ENCODE measurements around the gene FOXP1. TPM values are rescaled to one million over a fixed set of nuclear protein-coding genes. Genes with fewer than 3 reads are reported as not detected.

The FOXP1 gene
- total and polyA plus RNA-seq, 9 of the 15 experiments (the other 6 are each of a cell fraction or from before 2014, with no cell fraction given), result 7.7 to 34.5 (median 13.7) TPM

DNA sequence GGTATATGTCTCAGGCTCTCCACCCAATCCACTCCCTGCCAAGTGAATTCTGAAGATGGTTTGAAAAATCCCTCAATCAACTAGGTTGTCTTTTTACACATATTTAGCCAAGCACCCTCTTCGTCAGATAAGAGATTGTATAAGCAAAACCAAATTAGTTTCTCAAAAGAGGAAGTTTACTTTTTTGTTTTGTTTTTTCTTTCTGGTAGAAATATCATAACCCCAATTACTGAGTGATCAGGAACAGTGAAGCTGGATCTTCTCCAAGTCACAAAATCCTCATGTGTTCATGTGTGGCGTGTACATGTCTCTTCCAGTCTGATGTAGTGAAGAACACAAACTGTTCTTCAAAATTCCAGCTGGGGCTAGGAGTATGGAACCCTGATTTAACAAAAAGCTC, 180.6 kb downstream of the FOXP1 start:
- Histone ChIP-seq H3K4me1 (replicated peaks in 1 of 2; ENCODE audit: control insufficient read depth in 2 of 2, insufficient read depth in 2 of 2, low read length in 2 of 2) (peaks cover 9 to 53% of the 10 kb centered on the region in 2 experiments; a peak in 4 of 5 replicates), H3K9ac (ENCODE audit: insufficient read depth in 1 of 2, low read depth in 2 of 2, low read length in 2 of 2) (no peak overlapping the region; a peak in 1 of 4 replicates)

DNA sequence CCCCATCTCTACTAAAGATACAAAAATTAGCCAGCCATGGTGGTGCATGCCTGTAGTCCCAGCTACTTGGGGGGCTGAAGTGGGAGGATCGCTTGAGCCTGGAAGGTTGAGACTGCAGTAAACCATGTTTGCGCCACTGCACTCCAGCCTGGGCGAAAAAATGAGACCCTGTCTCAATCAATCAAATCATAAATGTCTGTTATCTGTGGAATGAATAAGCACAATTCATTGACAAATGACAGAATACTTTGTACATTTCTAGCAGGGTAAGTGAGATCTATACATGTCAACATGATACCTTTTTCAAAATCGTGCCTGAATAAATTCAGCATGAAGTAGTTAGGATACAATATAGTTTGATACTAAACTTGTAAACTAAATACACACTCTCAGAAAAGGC, 181.2 kb downstream of the FOXP1 start:
- Histone ChIP-seq H4K20me1 (replicated peaks; ENCODE audit: control insufficient read depth, insufficient read depth, low read length) (no peaks in the 10 kb centered on the region), H3K9me3 (replicated peaks; ENCODE audit: control insufficient read depth, insufficient read depth, low read depth, low read length) (no peaks in the 10 kb centered on the region), H3K4me3 (no peak overlapping the region), H3K9ac (ENCODE audit: insufficient read depth in 1 of 2, low read depth in 2 of 2, low read length in 2 of 2) (no peak overlapping the region; a peak in 1 of 4 replicates), H2AFZ (ENCODE audit: low read depth, low read length) (0 out of 2 replicates have a peak overlapping the region, but pooled peaks have one; percentile 19), H3K4me1 (replicated peaks in 1 of 2; ENCODE audit: control insufficient read depth in 2 of 2, insufficient read depth in 2 of 2, low read length in 2 of 2) (peaks cover 9 to 59% of the 10 kb centered on the region in 2 experiments), H3K27ac (ENCODE audit: extremely low read depth, low read depth, low read length) (peak overlapping the region; percentile 73), H3K79me2 (ENCODE audit: control insufficient read depth, insufficient read depth, low read length) (peaks cover 23% of the 10 kb centered on the region), H3K9me1 (ENCODE audit: control insufficient read depth, insufficient read depth, low read length) (no peaks in the 10 kb centered on the region), H3K36me3 (ENCODE audit: control insufficient read depth, insufficient read depth, low read length) (no peaks in the 10 kb centered on the region; the same call in 2 of the 3 replicates), H3K27me3 (ENCODE audit: control insufficient read depth in 2 of 2, insufficient read depth in 2 of 2, low read length in 2 of 2) (no peaks in the 10 kb centered on the region), H3K4me2 (ENCODE audit: insufficient read depth, low read length) (peak overlapping the region; percentile 12; the same call in 1 of the 2 replicates)
- intact Hi-C loops (cut with micrococcal nuclease) (loop anchor here (5.0 kb wide), 1 partner anchor 180 kb away; the partner anchor contains the start of gene FOXP1), in situ Hi-C loops (cut with MboI) (no loop called here)
- CTCF ChIA-PET (ENCODE audit: low intra/inter-chr PET ratio), result no interaction called here
- TF ChIP-seq, protein P1, sequence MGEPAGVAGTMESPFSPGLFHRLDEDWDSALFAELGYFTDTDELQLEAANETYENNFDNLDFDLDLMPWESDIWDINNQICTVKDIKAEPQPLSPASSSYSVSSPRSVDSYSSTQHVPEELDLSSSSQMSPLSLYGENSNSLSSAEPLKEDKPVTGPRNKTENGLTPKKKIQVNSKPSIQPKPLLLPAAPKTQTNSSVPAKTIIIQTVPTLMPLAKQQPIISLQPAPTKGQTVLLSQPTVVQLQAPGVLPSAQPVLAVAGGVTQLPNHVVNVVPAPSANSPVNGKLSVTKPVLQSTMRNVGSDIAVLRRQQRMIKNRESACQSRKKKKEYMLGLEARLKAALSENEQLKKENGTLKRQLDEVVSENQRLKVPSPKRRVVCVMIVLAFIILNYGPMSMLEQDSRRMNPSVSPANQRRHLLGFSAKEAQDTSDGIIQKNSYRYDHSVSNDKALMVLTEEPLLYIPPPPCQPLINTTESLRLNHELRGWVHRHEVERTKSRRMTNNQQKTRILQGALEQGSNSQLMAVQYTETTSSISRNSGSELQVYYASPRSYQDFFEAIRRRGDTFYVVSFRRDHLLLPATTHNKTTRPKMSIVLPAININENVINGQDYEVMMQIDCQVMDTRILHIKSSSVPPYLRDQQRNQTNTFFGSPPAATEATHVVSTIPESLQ (CRISPR knock-in tag; IDR thresholded peaks at IDR 0.05), result no peak
- TF ChIP-seq C11orf30 (IDR thresholded peaks at IDR 0.05; ENCODE audit: low read depth) (0 out of 2 replicates have a peak, but pooled peaks have one; percentile 13), MEIS2 (IDR thresholded peaks at IDR 0.05; ENCODE audit: partially characterized antibody) (peak; percentile 65)
- TF ChIP-seq, protein P2, sequence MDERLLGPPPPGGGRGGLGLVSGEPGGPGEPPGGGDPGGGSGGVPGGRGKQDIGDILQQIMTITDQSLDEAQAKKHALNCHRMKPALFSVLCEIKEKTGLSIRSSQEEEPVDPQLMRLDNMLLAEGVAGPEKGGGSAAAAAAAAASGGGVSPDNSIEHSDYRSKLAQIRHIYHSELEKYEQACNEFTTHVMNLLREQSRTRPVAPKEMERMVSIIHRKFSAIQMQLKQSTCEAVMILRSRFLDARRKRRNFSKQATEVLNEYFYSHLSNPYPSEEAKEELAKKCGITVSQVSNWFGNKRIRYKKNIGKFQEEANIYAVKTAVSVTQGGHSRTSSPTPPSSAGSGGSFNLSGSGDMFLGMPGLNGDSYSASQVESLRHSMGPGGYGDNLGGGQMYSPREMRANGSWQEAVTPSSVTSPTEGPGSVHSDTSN (CRISPR knock-in tag; IDR thresholded peaks at IDR 0.05; ENCODE audit: low read depth), result no peak
- TF ChIP-seq, protein P2 (tag; conservative IDR thresholded peaks at IDR 0.05; ENCODE audit: low read depth), result peak; percentile 45; the same call in 1 of the 2 replicates
- FAIRE-seq (no peak), DNase-seq (ENCODE audit: extremely low read depth in 1 of 4, low spot score in 3 of 4) (no peak), ATAC-seq (no peak; the same call in 2 of the 3 replicates)
- POLR2A ChIA-PET, result interaction anchor here (1.1 kb wide), 1 partner anchor 15 kb away, joined by 3 read pairs; no protein-coding TSS in a partner anchor
- no TSS peak for BruUV-seq (replicated peaks)
- WGBS (ENCODE audit: insufficient coverage, low coverage, missing lambda C conversion rate), result 32% methylated on average over 3 of the region's 4 CpGs

More for the DNA sequence above, 180.6 kb downstream of the FOXP1 start:
- Histone ChIP-seq H3K9me3 (replicated peaks; ENCODE audit: control insufficient read depth, insufficient read depth, low read depth, low read length) (no peaks in the 10 kb centered on the region), H3K27me3 (ENCODE audit: control insufficient read depth in 2 of 2, insufficient read depth in 2 of 2, low read length in 2 of 2) (no peaks in the 10 kb centered on the region), H3K36me3 (ENCODE audit: control insufficient read depth, insufficient read depth, low read length) (no peaks in the 10 kb centered on the region; the same call in 2 of the 3 replicates), H4K20me1 (replicated peaks; ENCODE audit: control insufficient read depth, insufficient read depth, low read length) (no peaks in the 10 kb centered on the region), H3K27ac (ENCODE audit: extremely low read depth, low read depth, low read length) (peak overlapping the region; percentile 73; the same call in 2 of the 3 replicates), H2AFZ (ENCODE audit: low read depth, low read length) (0 out of 2 replicates have a peak overlapping the region, but pooled peaks have one; percentile 16), H3K9me1 (ENCODE audit: control insufficient read depth, insufficient read depth, low read length) (no peaks in the 10 kb centered on the region), H3K4me3 (no peak overlapping the region), H3K79me2 (ENCODE audit: control insufficient read depth, insufficient read depth, low read length) (peaks cover 19% of the 10 kb centered on the region), H3K4me2 (ENCODE audit: insufficient read depth, low read length) (no peak overlapping the region)
- no peak for ATAC-seq
- in situ Hi-C loops (cut with MboI), result no loop called here
- intact Hi-C loops (cut with micrococcal nuclease), result loop anchor here (5.0 kb wide), 1 partner anchor 179 kb away; the partner anchor contains the start of gene FOXP1
- POLR2A ChIA-PET, result interaction anchor here (1.1 kb wide), 1 partner anchor 14 kb away, joined by 3 read pairs; no protein-coding TSS in a partner anchor
- no peak for DNase-seq (ENCODE audit: extremely low read depth in 1 of 4, low spot score in 3 of 4)
- BruUV-seq (replicated peaks), result no TSS peak
- 21% methylated on average over 2 of the region's 2 CpGs for WGBS (ENCODE audit: insufficient coverage, low coverage, missing lambda C conversion rate)
- no peak for FAIRE-seq
- TF ChIP-seq, protein P3, sequence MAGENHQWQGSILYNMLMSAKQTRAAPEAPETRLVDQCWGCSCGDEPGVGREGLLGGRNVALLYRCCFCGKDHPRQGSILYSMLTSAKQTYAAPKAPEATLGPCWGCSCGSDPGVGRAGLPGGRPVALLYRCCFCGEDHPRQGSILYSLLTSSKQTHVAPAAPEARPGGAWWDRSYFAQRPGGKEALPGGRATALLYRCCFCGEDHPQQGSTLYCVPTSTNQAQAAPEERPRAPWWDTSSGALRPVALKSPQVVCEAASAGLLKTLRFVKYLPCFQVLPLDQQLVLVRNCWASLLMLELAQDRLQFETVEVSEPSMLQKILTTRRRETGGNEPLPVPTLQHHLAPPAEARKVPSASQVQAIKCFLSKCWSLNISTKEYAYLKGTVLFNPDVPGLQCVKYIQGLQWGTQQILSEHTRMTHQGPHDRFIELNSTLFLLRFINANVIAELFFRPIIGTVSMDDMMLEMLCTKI (IDR thresholded peaks at IDR 0.05; ENCODE audit: partially characterized antibody), result no peak
- TF ChIP-seq TCF3 (CRISPR knock-in tag; IDR thresholded peaks at IDR 0.05), result no peak
- CTCF ChIA-PET (ENCODE audit: low intra/inter-chr PET ratio), result no interaction called here
